GM21576 (cell line): ENCODE data around the gene CDKN1B.

Experiments used
- ATAC-seq: cut with Tn5 transposase; IDR thresholded peaks from one replicate; pipeline ENCODE4 v1.9.1; 2021; ENCODE audit warnings: mild to moderate bottlenecking, moderate library complexity; ENCODE audit not compliant: unreplicated experiment

CDKN1B gene

DNA sequence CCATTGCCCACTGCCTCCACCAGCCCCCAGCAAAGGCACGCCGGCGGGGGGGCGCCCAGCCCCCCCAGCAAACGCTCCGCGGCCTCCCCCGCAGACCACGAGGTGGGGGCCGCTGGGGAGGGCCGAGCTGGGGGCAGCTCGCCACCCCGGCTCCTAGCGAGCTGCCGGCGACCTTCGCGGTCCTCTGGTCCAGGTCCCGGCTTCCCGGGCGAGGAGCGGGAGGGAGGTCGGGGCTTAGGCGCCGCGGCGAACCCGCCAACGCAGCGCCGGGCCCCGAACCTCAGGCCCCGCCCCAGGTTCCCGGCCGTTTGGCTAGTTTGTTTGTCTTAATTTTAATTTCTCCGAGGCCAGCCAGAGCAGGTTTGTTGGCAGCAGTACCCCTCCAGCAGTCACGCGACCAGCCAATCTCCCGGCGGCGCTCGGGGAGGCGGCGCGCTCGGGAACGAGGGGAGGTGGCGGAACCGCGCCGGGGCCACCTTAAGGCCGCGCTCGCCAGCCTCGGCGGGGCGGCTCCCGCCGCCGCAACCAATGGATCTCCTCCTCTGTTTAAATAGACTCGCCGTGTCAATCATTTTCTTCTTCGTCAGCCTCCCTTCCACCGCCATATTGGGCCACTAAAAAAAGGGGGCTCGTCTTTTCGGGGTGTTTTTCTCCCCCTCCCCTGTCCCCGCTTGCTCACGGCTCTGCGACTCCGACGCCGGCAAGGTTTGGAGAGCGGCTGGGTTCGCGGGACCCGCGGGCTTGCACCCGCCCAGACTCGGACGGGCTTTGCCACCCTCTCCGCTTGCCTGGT is at the start of gene CDKN1B:
Gene CDKN1B, plus strand, starts transcription at position 576 of the 793 bp plus-strand sequence. CDS start 472 bp downstream, outside the sequence.
- peak; percentile 35 for ATAC-seq

DNA sequence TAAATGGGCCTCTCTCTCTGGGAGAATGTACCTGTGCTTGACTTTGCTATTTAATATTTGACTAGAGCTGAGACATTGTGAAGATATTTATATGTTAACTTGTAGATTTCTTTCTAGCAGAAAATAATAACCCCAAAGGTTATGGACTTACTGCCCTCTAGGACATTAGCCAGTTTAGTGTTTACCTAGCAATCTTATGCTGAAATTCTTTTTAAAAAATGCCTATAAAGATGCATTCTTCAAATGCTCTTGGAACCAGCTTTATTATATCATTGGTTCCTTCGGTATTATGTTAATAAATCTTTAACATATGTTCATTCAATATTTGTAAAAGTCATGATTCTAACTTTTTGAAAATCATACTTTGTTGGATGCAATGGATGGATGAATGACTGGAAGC is 49.2 kb upstream of the CDKN1B start:
- ATAC-seq = no peak

DNA sequence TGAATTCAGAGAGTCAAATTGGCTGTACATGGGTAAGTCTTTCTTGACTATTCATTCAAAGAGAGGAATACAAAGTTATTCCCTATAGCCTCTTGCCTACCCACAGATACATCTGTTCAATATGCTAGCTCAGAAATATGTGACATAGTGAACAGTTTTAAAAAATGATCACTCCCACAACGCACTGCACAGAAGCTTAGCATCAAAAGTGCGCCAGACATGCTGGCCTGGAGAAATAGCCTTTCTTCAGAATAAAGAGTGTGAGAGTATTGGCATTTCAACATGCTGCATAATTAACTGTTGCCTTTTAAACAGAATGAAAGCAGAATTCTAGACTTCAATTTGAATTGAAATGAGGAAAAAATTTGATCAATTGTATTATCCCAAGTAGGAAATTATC is 48.1 kb upstream of the CDKN1B start:
- no peak for ATAC-seq

DNA sequence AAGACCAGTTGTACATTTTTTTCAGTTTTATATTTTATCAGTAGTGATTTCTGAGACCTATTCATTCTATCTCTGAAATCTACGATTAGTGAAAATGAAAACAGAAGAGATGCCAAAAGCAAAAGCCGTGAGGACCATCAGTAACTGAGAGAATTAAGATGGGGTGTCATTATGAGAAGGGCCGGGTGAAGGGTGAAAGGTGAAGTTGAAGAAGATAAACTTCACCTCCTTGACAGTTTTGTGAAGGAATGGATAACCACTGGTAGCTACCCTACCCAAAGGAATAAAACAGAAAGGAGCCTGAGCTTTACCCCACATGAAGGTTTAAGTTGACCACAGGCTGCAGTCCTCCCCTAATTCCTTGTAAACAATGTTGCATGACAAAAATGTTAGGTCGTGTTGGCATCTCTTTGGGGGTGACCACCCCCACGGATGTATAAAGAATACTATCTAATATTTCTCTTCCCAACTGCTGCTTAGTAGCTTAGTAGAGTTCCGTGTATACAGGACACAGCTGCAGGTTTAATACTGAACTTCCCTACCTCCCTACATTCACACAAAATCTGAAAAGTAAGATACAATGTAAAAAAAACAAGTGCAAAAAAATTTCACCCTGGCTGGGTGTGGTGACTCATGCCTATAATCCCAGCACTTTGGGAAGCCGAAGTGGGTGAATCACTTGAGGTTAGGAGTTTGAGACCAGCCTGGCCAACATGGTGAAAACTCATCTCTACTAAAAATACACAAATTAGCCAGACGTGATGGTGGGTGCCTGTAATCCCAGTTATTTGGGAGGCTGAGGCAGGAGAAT is 45.1 kb upstream of the CDKN1B start:
- no peak for ATAC-seq

DNA sequence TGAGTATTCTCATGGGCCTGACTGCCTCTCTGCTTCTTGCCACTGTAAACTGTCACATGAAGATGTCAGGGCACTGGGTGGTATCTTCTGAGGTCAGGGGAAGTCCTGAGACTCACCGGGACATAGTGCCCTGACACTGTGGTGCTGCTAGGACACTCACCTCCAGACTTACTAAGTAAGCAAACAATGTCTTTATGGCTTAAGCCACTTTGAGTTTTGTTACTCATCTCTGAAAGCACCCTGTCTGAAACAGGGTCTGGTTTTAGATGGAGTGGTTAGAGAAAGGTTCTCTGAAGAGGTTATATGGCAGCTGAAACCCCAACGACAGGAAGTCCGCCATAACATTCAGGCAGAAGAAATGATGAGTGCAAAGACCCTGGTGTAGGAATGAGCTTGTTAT is 43.9 kb upstream of the CDKN1B start:
- ATAC-seq = no peak

DNA sequence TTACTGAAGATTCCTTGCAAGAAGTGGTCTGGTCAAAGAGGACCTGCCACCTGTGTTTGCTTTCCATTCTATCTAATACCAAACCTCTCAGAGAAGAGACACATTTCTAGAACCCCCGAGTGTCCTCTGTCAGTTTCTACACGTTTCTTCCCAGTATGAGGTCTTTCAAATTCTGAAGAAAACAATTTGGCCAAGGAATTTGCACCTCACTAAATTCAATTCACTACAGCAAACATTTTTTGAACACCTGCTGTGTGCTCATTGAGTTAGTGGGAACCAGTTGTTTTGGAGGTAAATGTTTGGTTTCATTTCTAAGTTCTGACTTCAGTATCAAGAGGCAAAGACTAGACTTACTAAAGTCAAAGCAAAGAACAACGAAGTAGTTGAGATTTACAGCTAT is 40.6 kb upstream of the CDKN1B start:
- no peak for ATAC-seq

DNA sequence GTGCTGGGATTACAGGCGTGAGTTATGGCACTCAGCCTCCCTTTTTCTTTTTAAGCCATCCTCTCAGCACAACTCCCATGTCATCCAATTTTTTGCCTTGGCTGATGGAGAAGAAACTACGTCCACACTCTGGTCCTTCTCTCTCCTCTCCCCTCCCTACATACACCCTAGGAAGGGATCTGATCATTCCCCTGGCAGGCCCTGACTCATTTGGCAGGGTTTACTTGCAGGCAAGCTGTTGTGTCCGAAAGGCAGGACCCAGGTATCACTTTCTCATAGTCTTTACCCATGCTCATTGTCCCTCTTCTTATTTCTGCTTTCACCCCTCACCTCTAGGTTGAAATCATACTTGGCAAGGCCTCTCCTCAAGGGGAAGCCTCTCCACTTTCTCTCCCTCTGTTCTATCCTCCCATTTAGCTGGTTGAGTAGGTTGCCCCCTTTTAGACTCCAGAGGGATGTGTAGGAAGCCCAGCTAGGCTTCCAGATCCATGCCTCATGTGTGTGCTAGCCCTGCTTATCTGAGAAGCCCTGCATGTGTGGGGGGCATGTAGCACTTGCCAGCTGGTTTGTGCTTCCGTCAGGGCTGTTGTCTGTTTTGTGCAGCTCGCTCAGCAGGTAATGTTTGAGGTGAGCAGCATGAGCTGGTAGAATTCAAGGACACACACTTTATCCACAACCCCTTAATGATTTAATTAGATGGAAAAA is 36.0 kb upstream of the CDKN1B start:
- ATAC-seq = no peak

DNA sequence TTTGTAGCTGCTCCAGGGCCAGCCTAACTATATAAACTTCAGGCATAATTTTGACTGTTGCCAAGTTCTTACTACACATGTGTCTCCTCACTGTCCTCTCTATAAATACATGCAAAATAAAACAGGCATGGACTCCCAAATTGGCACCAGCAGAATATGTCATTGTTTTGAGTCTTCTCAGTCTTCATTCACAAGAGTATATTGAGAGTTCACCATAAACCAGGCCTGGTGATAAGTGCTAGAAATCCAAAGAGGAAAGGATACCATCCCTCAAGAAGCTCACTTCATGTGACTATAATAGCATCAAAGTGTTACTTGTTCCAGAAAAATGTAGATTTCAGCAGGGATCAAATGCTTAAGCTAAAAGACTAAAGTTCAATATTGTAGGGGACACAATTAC is 34.9 kb upstream of the CDKN1B start:
- no peak for ATAC-seq

DNA sequence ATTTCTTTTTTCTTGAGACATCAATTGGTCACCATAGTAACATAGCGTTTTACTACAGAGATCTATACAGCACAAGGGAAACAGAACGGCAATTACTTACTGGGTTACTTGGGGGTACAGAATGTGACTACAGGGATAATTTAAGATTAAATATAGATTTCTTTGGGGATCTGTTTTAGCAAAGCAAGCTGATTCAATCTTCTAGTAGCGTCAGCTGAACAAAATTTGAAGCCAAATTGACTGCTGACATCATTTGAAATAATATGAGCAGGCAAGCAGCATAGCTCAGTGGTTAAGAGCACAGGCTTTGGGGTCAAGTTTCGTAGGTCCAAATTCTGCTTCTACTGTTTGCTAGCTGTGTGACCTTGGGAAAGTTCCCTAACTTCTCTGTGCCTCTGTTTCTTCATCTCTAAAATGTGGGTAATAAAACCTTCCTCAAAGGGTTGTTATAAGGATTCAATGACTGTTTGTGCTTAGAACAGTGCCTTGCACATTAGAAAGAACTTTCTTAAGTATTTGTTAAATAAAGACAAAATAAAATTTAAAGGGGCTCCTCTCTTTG is 34.0 kb upstream of the CDKN1B start:
- ATAC-seq = no peak

DNA sequence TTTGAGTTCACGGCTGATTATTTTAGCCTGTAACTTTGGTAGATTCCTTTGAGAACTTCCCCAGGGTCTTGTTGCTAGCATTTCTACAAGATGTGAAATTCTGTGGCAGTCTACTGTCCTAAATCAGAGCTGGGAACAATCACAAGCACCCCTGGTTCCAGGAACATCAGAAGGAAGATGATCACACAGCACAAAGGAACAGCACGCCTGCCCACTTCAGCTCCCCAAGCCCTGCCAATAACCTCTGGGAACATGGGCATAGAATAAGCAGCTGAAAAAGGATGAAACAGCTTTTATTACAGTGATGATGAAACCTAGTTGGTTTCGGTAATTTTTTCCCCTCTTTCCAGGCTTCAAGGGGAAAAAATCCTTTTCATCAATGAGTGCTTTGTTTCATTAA is 33.4 kb upstream of the CDKN1B start:
- ATAC-seq = no peak

DNA sequence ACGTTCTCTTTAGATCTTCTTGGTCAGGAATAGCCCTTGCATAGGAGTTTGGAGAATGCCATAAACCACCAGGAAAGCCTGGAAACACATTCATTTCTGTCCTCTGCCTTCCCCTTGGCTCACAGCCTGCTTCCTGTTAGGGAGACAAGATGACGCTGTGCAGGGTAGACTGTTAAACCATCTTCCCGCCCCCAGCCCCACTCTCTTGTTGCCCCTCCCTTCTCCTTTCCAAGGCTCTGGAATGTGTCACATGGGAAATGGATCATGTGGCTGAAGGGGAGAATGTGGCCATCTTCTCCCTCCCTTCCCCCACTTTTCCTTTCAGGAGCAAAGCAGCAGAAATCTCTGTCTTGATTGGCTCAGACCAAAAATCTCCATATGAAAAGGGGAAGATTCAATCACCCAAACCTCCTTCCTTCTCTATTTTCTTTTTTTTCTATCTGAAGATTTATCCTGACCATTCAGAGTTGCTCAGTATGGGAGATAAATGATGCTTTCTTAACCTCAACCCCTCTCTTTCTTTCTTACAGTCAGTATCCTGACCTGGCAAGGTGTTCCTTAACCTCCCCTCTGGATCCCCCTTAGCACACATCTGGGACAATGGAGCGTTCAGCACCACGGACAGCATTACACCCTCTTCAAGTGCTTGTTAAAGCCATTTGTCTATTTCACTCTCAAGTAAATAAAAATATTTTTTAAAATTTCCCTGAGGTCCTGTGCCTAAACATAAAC is 32.6 kb upstream of the CDKN1B start:
- no peak for ATAC-seq

DNA sequence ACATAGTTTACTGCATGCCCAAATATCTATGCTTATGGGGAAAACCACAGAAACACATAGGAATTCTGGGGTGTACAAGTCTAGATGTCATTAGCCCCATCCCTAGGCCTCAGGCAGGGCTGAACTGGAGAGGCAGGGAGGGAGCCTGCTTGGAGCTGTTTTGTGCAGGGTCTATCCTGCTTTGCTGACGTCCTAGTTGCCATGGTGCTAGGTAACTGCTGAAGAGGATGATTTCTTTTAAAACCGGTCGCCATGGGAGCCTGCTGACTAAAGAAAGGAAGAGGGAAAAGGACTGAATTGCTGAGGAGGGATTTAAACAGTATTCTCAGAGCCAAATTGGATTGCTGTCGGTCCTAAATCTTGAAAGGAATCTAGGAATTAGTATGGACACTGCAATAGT is 31.9 kb upstream of the CDKN1B start:
- no peak for ATAC-seq

DNA sequence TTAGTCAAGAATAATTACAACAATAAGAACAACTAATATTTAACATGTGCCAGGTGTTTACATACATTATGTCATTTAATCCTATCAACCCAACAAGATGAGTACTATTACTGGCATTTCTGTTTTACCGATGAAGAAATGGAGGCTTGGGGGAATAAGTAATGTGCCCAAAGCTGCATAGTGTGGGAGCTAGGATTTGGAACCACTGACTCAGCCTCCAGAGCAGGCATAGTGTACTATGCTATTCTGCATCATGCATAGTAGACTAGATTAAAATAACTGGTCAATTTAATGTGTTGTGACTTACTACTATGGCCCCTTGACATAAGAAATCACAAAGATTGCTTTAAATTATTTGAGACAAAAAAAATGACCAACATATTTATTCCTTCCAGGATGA is 30.7 kb upstream of the CDKN1B start:
- ATAC-seq = no peak

DNA sequence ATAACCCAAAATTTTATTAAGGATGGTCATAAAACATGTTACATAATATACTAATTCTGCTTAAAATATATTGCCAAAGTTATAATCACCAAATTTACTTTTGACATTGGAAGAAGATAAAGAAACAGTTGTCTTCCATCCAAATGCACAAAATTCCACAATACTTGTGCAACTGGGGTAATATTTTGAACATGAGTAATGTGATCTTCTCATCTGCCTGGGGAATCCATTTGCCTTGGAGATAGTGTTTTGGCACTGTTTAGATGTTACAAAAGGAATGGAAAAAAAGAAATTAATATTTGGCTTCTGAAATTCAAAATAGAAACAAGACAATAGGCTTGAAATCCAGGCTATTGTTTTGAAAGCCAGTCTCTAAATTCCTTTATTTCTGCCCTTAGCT is 30.2 kb upstream of the CDKN1B start:
- ATAC-seq = no peak

DNA sequence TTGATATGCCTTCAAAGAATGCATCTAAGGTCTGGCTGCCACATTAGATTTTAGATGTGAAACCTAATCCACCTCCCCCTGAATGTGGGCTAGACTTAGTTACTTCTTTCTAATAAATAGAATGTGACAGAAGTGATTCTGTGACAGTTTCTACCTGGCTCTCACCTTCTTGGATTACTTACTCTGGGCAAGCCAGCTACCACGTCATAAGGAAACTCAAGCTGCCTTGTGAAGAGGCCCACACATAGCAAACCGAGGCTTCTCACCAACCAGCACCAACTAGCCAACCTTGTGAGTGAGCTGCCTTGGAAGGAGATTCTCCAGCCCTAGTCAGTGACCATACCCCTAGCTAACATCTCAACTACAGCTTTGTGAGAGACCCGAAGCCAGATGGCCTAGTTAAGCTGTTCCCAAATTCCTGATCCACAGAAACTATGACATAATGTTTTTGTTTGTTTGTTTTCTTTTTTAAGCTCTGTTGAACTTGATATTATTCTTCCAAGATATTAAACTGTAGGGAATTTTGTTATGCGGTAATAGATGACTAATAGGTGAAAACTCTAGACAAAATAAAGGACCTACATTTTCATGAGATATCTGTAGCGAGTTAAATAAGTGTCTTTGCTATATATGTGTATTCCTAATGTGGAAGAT is 27.4 kb upstream of the CDKN1B start:
- no peak for ATAC-seq

DNA sequence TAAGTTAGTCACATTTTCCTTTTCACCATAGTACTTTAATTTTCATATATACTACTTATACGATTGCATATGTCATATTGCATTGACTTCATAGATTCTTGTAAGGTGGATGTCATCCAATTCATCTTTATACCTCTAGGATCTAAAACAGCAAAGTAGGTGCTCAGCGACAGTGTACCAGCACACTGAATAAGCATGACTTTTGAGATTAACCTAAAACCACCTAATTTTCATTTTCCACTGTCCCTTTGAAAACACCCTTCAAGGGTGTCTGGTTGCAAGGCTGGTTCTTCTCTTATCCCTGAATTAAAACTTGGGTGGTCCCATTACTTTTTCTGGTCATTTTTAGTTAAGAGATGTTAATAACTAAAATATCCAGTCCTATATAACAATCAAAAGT is 25.6 kb upstream of the CDKN1B start:
- no peak for ATAC-seq

DNA sequence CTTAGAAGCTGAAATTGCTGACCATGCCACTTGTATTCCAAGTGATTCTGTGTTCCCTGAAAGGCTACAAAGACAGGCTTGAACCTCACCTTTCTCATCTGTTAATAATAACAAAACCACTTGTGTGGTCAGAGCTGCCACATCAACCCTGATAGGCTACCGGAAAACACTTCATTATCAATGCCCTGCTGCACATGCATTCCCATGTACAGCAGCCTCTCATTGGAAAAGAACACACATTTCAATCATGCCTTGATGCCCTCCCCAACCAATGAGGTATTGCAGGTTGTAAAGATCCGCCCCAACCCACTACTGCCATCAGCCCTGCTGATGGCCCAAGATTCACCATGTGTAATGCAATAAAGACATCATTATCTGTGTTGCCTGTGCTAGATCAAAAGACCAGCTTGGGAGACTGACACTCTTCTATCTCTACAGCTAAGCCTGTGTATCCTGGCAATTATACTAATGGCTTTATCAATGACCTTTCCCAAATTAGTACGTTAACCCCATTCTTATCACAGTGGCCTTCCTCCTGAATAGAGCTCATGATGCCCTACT is 24.0 kb upstream of the CDKN1B start:
- ATAC-seq = no peak

DNA sequence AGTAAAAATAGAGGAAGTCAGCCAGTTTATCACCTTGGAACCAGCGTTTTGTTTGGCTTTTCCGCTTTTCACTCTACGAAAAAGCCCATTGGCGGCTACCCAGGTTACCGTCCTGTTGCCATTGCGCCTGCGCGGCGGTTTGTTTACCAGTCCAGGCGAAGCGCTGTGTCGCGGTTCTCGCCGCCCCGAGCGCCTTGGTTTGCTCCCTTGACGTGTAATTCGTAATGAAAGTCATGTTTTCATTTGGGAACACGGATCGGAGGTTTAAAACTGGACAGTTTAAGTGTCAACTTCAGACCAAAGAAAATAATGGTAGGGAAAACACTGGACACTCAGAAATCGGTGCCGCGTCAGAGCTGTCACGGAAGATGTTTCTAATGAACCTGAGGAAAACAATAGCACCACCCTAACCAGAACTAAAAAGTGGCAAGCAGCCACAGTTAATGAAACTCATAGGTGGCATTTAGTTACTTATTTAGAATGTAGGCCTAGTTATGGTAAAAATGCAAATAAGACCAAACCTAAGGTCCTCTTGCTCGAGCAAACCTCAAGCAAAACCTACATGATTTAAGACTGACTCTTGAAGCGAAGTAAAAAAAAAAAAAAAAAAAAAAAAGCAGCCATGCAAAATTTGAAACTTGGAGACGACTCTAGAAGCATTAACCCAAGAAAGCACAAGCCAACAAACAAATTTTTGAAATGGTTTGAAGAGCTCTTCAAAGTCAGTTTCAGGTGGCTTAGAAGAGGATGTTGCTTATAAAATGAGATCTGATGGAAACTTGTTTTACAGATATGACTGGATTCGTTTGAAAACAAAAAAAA is 20.4 kb upstream of the CDKN1B start:
- peak; percentile 65 for ATAC-seq

DNA sequence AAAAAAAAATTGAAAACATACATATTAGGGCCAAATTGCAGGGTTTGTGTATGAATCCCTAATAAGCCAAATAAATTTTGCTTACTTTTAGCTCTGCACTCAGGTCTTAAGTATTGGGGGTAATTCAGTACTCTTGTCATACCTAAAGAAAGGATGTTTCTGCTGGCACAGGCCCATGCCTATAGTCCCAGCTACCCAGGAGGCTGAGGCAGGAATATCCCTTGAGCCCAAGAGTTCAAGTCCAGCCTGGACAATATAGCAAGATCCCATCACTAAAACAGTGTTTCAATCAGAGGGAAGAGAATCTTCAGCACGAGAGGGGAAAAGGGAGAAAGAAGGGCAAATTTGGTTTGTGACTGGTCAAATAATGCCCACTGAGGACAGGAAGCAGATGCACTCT is 17.8 kb upstream of the CDKN1B start:
- no peak for ATAC-seq
